Brain microvascular endothelial cell (primary cell): Measurements from ENCODE around the gene HIPK4.
A peak's percentile ranks its signal among the peaks of the same experiment; 100 is the strongest.

Experiments used
- DNase-seq: peaks from one replicate; pipeline ENCODE4 v3.0.0-alpha.2; 2020
- H3K27ac ChIP-seq: fragments of 250-450 bp; sonication (Bioruptor Pico); 2 replicates; pipeline ENCODE4 v1.5.1; 2020; ENCODE audit warnings: mild to moderate bottlenecking, moderate library complexity
- H3K27me3 ChIP-seq: fragments of 250-450 bp; sonication (Bioruptor Pico); replicated peaks from 2 replicates; pipeline ENCODE4 v1.5.1; 2020; ENCODE audit warnings: mild to moderate bottlenecking
- H3K36me3 ChIP-seq: fragments of 250-450 bp; sonication (Bioruptor Pico); replicated peaks from 2 replicates; pipeline ENCODE4 v1.5.1; 2020; ENCODE audit warnings: mild to moderate bottlenecking
- H3K4me3 ChIP-seq: 2 replicates; pipeline ENCODE4 v1.5.1; 2011; ENCODE audit warnings: low read depth, mild to moderate bottlenecking, control low read depth, low read length, moderate library complexity
- CTCF ChIP-seq: IDR thresholded peaks from 2 replicates; pipeline ENCODE4 v1.5.1; 2011; ENCODE audit warnings: low read depth, mild to moderate bottlenecking, moderate library complexity, low read length, control low read depth, inconsistent platforms; ENCODE audit errors: missing control alignments
- in situ Hi-C: cut with HindIII; loops from 2 replicates; pipeline ENCODE4 v1.10.0; 2017; ENCODE audit warnings: low sequenced_read_pairs, low pct_ligation_motif_present

Gene HIPK4

DNA sequence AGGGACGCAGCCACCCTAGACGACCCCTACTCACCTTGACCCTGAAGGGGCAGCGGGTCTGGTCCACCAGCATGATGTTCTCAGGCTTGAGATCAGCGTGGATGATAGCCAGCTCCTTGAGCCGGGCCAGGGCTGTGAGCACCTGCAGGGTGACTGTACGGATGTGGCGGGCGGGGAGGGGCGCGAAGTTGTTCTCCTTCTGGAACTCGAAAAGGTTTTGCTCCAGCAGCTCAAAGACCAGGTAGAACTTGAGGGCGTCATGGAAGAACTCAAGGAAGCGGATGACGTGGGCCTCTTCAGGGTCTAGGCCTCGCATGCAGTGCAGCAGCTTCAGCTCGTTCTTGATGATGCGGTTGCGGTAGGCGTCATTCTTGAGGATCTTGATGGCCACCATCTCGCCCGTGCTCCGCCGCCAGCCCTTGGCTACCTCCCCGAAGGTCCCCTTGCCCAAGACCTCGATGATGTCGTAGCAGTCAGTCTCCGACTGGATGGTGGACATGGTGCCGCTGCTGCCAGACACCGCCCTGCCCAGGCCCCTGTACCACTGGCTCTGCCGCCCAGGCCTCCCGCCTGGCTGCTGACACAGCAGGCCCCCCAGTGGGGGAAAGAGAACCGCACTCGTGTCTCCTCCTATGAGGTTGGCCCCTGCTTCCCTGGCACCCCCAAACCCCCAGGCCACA, 437 bp downstream of the HIPK4 start:
- Histone ChIP-seq H3K36me3 (no peaks in the 10 kb centered on the region), H3K4me3 (no peak overlapping the region), H3K27me3 (no peaks in the 10 kb centered on the region), H3K27ac (no peak overlapping the region)
- no peak for TF ChIP-seq CTCF
- in situ Hi-C loops, result no loop called here
- no peak for DNase-seq

- no peak for TF ChIP-seq CTCF
- H3K27me3 ChIP-seq, result no peaks in the 10 kb centered on the region
- no peaks in the 10 kb centered on the region for H3K36me3 ChIP-seq
- H3K27ac ChIP-seq, result no peak overlapping the region
- in situ Hi-C loops, result no loop called here
- H3K4me3 ChIP-seq, result no peak overlapping the region
- DNase-seq, result no peak
Measured at GRCh38 chr19:40388481-40388880, 1.5 kb downstream of the HIPK4 start.

- in situ Hi-C loops, result no loop called here
- Histone ChIP-seq H3K36me3 (no peaks in the 10 kb centered on the region), H3K27ac (no peak overlapping the region), H3K4me3 (no peak overlapping the region), H3K27me3 (no peaks in the 10 kb centered on the region)
- TF ChIP-seq CTCF, result no peak
- DNase-seq, result no peak
Measured at GRCh38 chr19:40387155-40387554, 2.8 kb downstream of the HIPK4 start.

DNA sequence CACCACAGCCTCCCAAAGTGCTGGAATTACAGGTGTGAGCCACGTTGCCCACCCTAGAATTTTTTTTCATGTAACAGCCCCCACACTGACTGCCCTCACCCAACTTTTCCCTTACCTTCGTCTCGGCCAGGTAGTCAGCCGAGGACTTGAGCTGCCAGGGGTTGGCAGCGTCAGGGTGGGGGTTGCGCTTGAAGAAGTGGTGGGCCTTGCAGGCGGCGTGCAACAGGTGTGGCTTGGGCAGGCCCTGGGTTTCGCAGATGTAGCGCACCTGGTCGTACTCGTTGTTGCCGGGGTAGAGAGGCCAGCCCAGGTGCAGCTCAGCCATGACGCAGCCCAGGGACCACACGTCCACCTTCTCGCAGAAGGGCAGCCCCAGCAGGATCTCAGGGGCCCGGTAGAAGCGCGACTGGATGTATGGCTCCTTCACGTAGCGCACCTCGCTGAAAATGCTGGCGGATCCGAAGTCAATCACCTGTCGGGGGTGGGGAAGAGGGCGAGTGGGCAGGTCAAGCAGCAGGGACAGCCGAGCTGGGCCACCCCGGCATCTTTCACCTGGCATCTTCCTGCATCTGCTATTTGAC, 6.2 kb downstream of the HIPK4 start:
- DNase-seq, result no peak
- TF ChIP-seq CTCF, result no peak
- in situ Hi-C loops, result no loop called here
- Histone ChIP-seq H3K4me3 (no peak overlapping the region), H3K27ac (no peak overlapping the region), H3K36me3 (peaks cover 4% of the 10 kb centered on the region), H3K27me3 (no peaks in the 10 kb centered on the region)

DNA sequence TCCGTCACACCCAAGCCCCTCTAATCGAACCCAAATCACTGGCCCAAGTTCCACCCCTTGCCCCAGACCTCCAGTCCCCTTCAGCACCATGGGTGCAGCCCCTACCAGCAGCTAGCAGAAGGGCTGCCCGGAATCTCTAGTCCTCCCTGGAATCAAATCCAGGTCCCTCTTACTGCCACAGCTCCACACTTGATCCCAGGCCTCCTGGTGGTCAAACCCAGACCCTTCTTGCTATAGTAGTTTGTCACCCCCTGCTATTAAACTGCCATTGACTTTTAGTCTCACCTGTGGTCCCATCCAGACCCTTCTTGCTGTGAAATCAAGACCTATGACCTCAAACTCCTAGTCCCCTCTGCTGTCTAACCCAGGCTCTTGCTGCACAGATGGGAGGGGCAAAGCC, 8.7 kb downstream of the HIPK4 start:
- Histone ChIP-seq H3K36me3 (peaks cover 13% of the 10 kb centered on the region), H3K27me3 (no peaks in the 10 kb centered on the region), H3K27ac (no peak overlapping the region), H3K4me3 (no peak overlapping the region)
- peak; percentile 40 for TF ChIP-seq CTCF
- in situ Hi-C loops, result no loop called here
- DNase-seq, result no peak
